Activated CD4-positive, alpha-beta T cell treated with anti-CD3 and anti-CD28 coated beads, Interleukin-2, amount 50 U/mL, for 4 hours (primary cell): ENCODE data around the gene BSN.

Experiments
- DNase-seq, 2 experiments: peaks; one replicate each; pipeline ENCODE4 v3.0.0-alpha.2; 2020

Gene BSN

GRCh38 chr3:49700014-49700413 lies 145.7 kb downstream of the BSN start:
- DNase-seq: no peak

- DNase-seq: no peak
Measured at GRCh38 chr3:49700453-49701128, 146.3 kb downstream of the BSN start.

- no peak for DNase-seq
Measured at GRCh38 chr3:49701388-49702077, 147.3 kb downstream of the BSN start.

GRCh38 chr3:49702672-49703071 lies 148.4 kb downstream of the BSN start:
- no peak for DNase-seq

- DNase-seq: peak; percentile 58 to 62
Measured at GRCh38 chr3:49703443-49703927, 149.2 kb downstream of the BSN start.

GRCh38 chr3:49703956-49704355 lies 149.7 kb downstream of the BSN start:
- no peak for DNase-seq

GRCh38 chr3:49704629-49705028 lies 150.4 kb downstream of the BSN start:
- DNase-seq: no peak

- no peak for DNase-seq
Measured at GRCh38 chr3:49705390-49705960, 151.2 kb downstream of the BSN start.

- no peak for DNase-seq
Measured at GRCh38 chr3:49706456-49707112, 152.3 kb downstream of the BSN start.

GRCh38 chr3:49707113-49707480 lies 152.8 kb downstream of the BSN start:
- no peak for DNase-seq

- DNase-seq: no peak
Measured at GRCh38 chr3:49709852-49710251, 155.6 kb downstream of the BSN start.

GRCh38 chr3:49711489-49711888 lies 157.2 kb downstream of the BSN start:
- DNase-seq: no peak

- DNase-seq: no peak
Measured at GRCh38 chr3:49712166-49712565, 157.9 kb downstream of the BSN start.

- no peak for DNase-seq
Measured at GRCh38 chr3:49712631-49713317, 158.5 kb downstream of the BSN start.

- DNase-seq: no peak
Measured at GRCh38 chr3:49713336-49714105, 159.2 kb downstream of the BSN start.

GRCh38 chr3:49714728-49715550 lies 160.7 kb downstream of the BSN start:
- DNase-seq: no peak

- DNase-seq: no peak
Measured at GRCh38 chr3:49715611-49716121, 161.4 kb downstream of the BSN start.

- no peak for DNase-seq
Measured at GRCh38 chr3:49716169-49716568, 161.9 kb downstream of the BSN start.

- DNase-seq: no peak
Measured at GRCh38 chr3:49716691-49717210, 162.5 kb downstream of the BSN start.

- DNase-seq: no peak
Measured at GRCh38 chr3:49717211-49717958, 163.1 kb downstream of the BSN start.
